ENCODE measurements around the gene ENDOV. TPM values are rescaled to one million over a fixed set of nuclear protein-coding genes. Genes with fewer than 3 reads are reported as not detected.

Gene ENDOV
- total RNA-seq, 4 donors from 2014 or later = 6.9 to 16.6 (median 8.1) TPM

GRCh38 chr17:80422981-80423380, 8.0 kb downstream of the ENDOV start:
- no peak for TF ChIP-seq CTCF (IDR thresholded peaks at IDR 0.05)
- ATAC-seq (ENCODE audit: low FRiP score) (no peak), DNase-seq (ENCODE audit: low spot score) (no peak)

GRCh38 chr17:80423536-80424225, 8.7 kb downstream of the ENDOV start:
- ATAC-seq (ENCODE audit: low FRiP score) (no peak), DNase-seq (ENCODE audit: low spot score) (no peak)
- no peak for TF ChIP-seq CTCF (IDR thresholded peaks at IDR 0.05)

- DNase-seq (ENCODE audit: low spot score) = no peak
- no peak for TF ChIP-seq CTCF (IDR thresholded peaks at IDR 0.05)
Measured at GRCh38 chr17:80424261-80424660, 9.3 kb downstream of the ENDOV start.

GRCh38 chr17:80424878-80425765, 10.2 kb downstream of the ENDOV start:
- DNase-seq (ENCODE audit: low spot score) (no peak), ATAC-seq (ENCODE audit: low FRiP score) (no peak)
- no peak for TF ChIP-seq CTCF (IDR thresholded peaks at IDR 0.05)

More at GRCh38 chr17:80424261-80424660, 9.3 kb downstream of the ENDOV start:
- no peak for ATAC-seq (ENCODE audit: low FRiP score)

- no peak for ATAC-seq (ENCODE audit: low FRiP score)
- TF ChIP-seq CTCF (IDR thresholded peaks at IDR 0.05) = no peak
- no peak for DNase-seq (ENCODE audit: low spot score)
Measured at GRCh38 chr17:80425835-80426426, 11.0 kb downstream of the ENDOV start.

- TF ChIP-seq CTCF (IDR thresholded peaks at IDR 0.05) = peak in 1 of 3 donors; percentile 91
- ATAC-seq (ENCODE audit: low FRiP score) (peak; percentile 65), DNase-seq (ENCODE audit: low spot score) (peak; percentile 62)
Measured at GRCh38 chr17:80426671-80427326, 11.8 kb downstream of the ENDOV start.

Measured in omental fat pad (tissue), 4 donors.